Neural progenitor cell (in vitro differentiated cells): Measurements from ENCODE around the gene ARHGAP22.

Experiments
- CTCF ChIP-seq: fragments of 200-600 bp; sonication (generic); IDR thresholded peaks from 2 replicates; pipeline ENCODE4 v1.5.1; 2017; ENCODE audit warnings: antibody characterized with exemption, mild to moderate bottlenecking
- EZH2 ChIP-seq: fragments of 200-600 bp; sonication (generic); IDR thresholded peaks from 2 replicates; pipeline ENCODE4 v1.6.1; 2017; ENCODE audit warnings: antibody characterized with exemption, mild to moderate bottlenecking, moderate library complexity
- EZH2phosphoT487 ChIP-seq: fragments of 200-600 bp; sonication (generic); IDR thresholded peaks from 2 replicates; pipeline ENCODE4 v1.6.1; 2017; ENCODE audit warnings: antibody characterized with exemption

DNA sequence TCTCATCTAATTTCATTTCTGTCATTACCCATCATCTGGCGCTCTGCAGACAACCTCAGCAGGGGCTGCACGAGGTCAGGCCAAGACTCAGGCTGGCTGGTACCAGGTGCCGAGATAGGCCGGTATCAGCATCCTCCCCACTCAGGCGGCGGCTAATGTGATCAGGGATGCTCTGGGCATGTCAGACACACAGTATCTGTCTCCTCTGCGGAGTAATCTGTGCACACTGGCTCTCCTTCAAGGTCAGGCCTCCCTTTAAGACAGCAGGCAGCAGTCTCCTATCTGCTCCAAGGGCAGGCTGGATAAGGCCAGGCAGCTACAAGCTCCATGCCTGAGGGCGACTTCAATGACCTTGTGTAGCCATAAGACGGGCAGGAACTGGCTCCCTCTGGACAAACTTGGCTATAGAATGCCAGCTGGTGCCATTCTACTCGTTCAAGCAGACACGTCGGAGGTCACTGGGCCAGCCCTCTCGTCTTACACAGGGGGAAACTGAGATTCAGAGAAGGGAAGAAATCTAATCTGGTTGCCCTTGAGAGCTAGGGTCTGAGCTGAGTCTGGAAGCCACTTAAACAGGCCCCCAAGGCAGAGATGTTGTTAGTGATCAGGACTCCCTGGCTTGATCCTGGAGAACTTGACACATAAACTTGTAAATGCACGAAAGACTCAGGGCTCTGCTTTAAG is 59.3 kb downstream of the ARHGAP22 start:
- no peak for TF ChIP-seq CTCF
- TF ChIP-seq EZH2: no peak
- TF ChIP-seq EZH2phosphoT487: no peak
